BLaER1 (cell line): ENCODE data around the gene FBF1.

Source experiments
- H3K27ac ChIP-seq: shearing (Covaris generic); formaldehyde crosslinking; 2 replicates; pipeline ENCODE4 v1.8.1; 2022
- H3K27me3 ChIP-seq: shearing (Covaris generic); formaldehyde crosslinking; 2 replicates; pipeline ENCODE4 v1.8.1; 2022
- H3K36me3 ChIP-seq: shearing (Covaris generic); formaldehyde crosslinking; 2 replicates; pipeline ENCODE4 v1.8.1; 2022
- H3K4me1 ChIP-seq: shearing (Covaris generic); formaldehyde crosslinking; 2 replicates; pipeline ENCODE4 v1.8.1; 2022
- H3K4me2 ChIP-seq: shearing (Covaris generic); formaldehyde crosslinking; 2 replicates; pipeline ENCODE4 v1.8.1; 2022
- H3K4me3 ChIP-seq: shearing (Covaris generic); formaldehyde crosslinking; 2 replicates; pipeline ENCODE4 v1.8.1; 2022
- H3K9ac ChIP-seq: shearing (Covaris generic); formaldehyde crosslinking; 2 replicates; pipeline ENCODE4 v1.8.1; 2022
- H3K9me3 ChIP-seq: shearing (Covaris generic); formaldehyde crosslinking; 2 replicates; pipeline ENCODE4 v1.8.1; 2022
- H4K20me1 ChIP-seq: shearing (Covaris generic); formaldehyde crosslinking; 2 replicates; pipeline ENCODE4 v1.8.1; 2022
- Cebpa-rat ChIP-seq: shearing (Covaris generic); IDR thresholded peaks from 2 replicates; pipeline ENCODE4 v1.8.1; 2022

Gene FBF1

DNA sequence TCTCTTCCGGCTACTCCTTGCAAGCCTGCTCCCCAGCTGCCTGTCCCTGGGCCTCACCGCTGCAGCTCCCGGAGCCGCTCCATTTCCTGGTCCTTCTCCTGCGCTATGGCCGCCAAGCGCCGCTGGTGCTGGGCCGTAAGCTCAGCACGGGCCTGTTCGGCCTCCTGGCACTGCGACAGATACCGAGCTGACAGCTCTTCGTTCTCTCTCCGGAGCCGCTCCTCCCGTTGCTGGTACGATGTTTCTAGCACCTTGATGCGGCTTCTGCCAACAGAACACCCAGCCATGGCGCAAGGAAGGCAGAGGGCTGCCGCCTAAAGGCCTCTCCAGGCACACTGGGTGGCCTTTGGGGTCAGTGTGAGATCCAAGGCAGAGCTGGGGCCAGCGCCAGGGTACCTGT, 21.2 kb downstream of the FBF1 start:
- no peak overlapping the region for H3K9ac ChIP-seq
- no peak overlapping the region for H3K4me3 ChIP-seq
- no peak overlapping the region for H3K27ac ChIP-seq
- H3K4me2 ChIP-seq: no peak overlapping the region
- no peaks in the 10 kb centered on the region for H4K20me1 ChIP-seq
- no peaks in the 10 kb centered on the region for H3K9me3 ChIP-seq
- H3K27me3 ChIP-seq: no peaks in the 10 kb centered on the region
- peaks cover 10% of the 10 kb centered on the region; the same call in 1 of the 2 replicates for H3K36me3 ChIP-seq
- no peak for TF ChIP-seq Cebpa-rat
- H3K4me1 ChIP-seq: peaks cover 50% of the 10 kb centered on the region

DNA sequence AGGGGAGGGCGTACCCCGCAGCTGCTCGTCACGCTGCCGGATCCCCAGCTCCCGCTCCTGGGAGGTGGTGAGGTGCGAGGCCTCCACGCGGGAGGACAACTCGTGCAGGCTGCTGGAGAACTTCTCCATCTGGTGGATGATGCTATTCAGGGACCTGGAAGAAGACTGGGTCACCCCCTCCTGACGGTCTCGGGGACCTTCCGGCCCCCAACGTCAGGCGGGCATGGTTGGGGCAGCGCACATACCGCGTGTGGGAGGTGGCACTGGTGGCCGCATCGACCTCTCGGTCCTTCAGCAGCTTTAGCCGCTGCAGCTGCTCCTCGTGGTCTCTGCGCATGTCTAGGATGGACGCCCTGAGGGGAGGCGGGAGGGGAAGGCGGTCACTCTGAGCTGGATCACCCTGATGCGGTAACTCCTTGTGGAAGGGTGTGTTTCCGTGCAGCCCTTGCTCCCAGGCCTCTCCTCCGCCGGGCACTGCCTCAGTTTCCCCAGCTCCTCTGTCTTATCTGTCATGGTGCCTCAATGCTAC, 22.9 kb downstream of the FBF1 start:
- TF ChIP-seq Cebpa-rat: no peak
- Histone ChIP-seq H3K4me2 (peak overlapping the region; percentile 27), H3K4me3 (no peak overlapping the region), H3K9ac (no peak overlapping the region), H3K4me1 (peaks cover 34% of the 10 kb centered on the region), H3K36me3 (peaks cover 17% of the 10 kb centered on the region), H3K27ac (peak overlapping the region; percentile 33; the same call in 1 of the 2 replicates), H3K27me3 (no peaks in the 10 kb centered on the region), H3K9me3 (no peaks in the 10 kb centered on the region), H4K20me1 (no peaks in the 10 kb centered on the region)

DNA sequence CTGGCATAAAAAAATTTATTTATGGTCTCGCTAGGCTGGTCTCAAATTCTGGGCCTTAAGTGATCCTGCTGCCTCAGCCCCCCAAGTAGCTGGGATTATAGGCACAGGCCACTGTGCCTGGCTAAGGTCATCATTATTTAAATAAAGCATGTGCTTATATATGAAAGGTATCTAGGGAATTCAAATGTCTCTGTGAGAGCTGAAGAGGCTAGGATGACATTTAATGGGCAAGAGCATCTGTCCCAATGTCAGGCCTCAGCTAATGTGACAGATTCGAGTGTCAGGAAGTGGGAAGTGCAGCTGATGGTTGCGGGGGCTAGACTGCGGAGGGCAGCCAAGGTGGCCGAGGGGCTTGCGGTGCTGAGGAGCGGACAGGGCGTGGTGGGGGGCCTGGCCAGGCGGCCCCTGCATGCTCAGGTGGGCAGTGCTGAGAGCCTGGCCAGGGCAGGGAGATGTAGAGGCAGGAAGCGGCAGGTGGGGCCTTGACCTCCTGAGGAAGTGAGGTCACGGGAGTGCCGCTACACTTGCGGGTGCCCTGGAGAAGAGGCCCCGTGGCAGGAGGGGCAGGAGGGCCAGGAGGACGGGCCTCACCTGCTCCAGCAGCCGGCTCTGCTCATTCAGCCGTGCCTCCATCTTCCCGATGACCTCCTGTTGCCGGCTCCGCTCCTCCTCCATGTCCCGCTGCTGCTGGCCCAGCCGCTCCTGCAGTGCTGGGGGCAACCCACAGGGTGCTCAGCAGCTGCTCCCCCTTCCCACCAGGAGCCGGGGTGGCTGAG, 23.5 kb downstream of the FBF1 start:
- Histone ChIP-seq H3K9me3 (no peaks in the 10 kb centered on the region), H3K4me1 (peaks cover 27% of the 10 kb centered on the region), H3K36me3 (peaks cover 17% of the 10 kb centered on the region), H3K27me3 (no peaks in the 10 kb centered on the region), H3K4me3 (no peak overlapping the region), H4K20me1 (no peaks in the 10 kb centered on the region), H3K27ac (peak overlapping the region; percentile 33), H3K4me2 (peak overlapping the region; percentile 27), H3K9ac (no peak overlapping the region)
- no peak for TF ChIP-seq Cebpa-rat

DNA sequence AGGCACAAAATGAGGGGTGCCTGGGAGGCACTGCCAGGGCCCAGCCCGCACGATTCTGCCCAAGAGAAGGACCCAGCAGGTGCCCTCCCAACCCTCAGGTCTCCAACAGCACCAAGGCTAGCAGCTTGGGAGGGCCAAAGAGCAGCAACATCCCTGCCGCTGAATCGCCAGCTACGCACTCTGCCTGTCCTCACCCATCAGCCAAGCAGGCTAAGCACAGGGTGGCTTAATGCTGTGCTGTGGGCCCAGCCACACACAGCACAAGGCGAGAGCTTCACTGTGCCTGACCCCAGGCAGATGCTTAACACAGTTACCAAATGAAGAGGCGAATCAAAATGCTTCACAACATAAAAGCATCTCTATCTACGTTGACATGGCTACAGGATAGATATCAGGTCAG, 25.6 kb downstream of the FBF1 start:
- Histone ChIP-seq H4K20me1 (no peaks in the 10 kb centered on the region), H3K9me3 (no peaks in the 10 kb centered on the region), H3K4me2 (no peak overlapping the region), H3K36me3 (peaks cover 22% of the 10 kb centered on the region), H3K4me3 (no peak overlapping the region), H3K9ac (no peak overlapping the region), H3K4me1 (peaks cover 38% of the 10 kb centered on the region), H3K27ac (no peak overlapping the region), H3K27me3 (no peaks in the 10 kb centered on the region)
- no peak for TF ChIP-seq Cebpa-rat

DNA sequence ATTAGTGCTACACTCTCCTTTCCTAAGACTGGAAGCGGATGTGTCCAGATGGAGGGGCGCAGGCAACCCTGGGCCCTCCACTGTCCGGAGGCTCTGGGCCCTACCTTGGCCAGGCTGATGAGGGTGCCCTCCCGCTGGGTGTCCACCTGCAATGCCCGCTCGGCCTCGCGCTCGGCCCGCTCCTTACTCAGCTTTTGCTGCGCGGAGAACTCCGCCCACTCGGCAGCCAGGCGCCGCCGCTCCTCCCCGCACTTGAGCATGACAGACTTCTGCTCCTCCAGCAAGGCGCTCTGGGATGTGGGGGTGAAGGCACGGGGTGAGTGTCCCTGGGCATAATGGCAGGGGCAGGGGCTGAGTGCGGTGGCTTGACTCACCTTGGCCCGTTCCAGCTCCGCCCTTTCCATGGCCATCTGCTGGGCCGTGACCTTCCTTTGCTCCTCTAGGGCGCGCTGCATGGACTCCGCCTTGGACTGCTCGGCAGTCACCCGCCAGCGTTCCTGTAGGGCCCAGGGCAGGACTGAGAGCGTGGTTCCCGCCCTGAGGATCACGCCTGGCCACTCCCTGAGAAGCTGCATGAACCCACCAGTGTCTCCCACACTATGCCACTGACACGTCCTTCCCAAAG, 26.1 kb downstream of the FBF1 start:
- H3K4me1 ChIP-seq: peaks cover 43% of the 10 kb centered on the region
- H3K36me3 ChIP-seq: peaks cover 21% of the 10 kb centered on the region
- H3K9ac ChIP-seq: no peak overlapping the region
- no peaks in the 10 kb centered on the region for H4K20me1 ChIP-seq
- H3K9me3 ChIP-seq: no peaks in the 10 kb centered on the region
- H3K27ac ChIP-seq: no peak overlapping the region
- no peaks in the 10 kb centered on the region for H3K27me3 ChIP-seq
- no peak overlapping the region for H3K4me3 ChIP-seq
- no peak for TF ChIP-seq Cebpa-rat
- H3K4me2 ChIP-seq: no peak overlapping the region

DNA sequence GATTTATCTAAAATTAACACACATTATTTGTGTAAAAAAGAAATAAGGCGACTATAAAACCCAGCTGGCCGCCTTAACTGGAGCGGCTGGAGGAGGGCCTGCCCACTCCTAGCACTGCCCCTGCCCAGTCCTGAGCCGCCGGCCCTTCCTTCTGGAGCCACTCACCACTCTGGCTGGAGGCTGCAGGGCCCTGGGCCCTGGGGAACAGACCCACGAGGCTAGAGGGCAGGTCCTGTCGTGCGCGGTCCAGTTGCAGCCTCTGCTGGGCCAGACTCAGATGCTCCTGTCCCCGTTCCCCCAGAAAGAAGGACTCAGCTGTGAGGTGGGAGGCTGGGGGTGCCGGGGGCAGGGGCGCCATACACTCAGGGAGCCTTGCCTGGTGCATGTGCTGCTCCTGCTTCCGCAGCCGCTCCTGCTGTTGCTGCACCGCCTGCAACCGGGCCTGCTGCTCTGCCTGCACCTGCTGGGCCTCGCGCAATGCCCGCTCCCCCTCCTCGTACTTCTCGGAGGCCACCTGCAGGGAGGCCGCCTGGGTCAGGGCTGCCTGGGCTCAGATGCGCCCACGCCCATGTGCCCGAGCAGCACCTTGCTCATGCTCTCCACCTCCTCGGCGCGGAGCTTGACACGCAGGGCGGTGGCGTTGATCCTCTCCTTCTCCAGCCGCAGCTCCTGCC, 27.2 kb downstream of the FBF1 start:
- no peaks in the 10 kb centered on the region for H3K27me3 ChIP-seq
- H3K9ac ChIP-seq: no peak overlapping the region
- H3K4me2 ChIP-seq: no peak overlapping the region
- H3K9me3 ChIP-seq: no peaks in the 10 kb centered on the region
- TF ChIP-seq Cebpa-rat: no peak
- H3K27ac ChIP-seq: no peak overlapping the region
- no peak overlapping the region for H3K4me3 ChIP-seq
- no peaks in the 10 kb centered on the region for H4K20me1 ChIP-seq
- H3K36me3 ChIP-seq: peaks cover 16% of the 10 kb centered on the region
- peaks cover 54% of the 10 kb centered on the region for H3K4me1 ChIP-seq

DNA sequence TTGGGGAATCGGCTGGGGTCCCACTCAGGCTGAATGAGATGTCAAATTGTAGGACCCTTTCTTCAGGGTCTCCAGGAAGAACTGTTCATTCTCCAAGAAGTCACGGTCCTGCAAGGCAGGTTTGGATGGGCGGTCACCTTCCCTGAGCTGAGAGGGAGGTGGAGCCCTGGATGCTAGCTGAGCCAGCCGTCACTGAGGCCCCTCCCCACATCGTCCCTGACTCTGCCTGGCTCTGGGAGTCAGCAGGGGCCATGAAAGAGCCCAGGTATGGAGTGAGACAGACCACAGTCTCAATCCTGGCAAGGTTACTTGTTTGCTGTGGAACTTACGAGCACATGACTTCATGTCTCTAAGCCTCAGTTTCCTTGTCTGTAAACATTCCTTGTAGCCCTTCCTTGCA, 30.1 kb downstream of the FBF1 start:
- Histone ChIP-seq H3K9ac (peak overlapping the region; percentile 63), H3K36me3 (peaks cover 16% of the 10 kb centered on the region), H3K4me1 (peaks cover 49% of the 10 kb centered on the region), H3K4me2 (peak overlapping the region; percentile 85), H3K4me3 (no peak overlapping the region), H3K27me3 (no peaks in the 10 kb centered on the region), H4K20me1 (no peaks in the 10 kb centered on the region), H3K9me3 (no peaks in the 10 kb centered on the region), H3K27ac (peak overlapping the region; percentile 73)
- no peak for TF ChIP-seq Cebpa-rat

DNA sequence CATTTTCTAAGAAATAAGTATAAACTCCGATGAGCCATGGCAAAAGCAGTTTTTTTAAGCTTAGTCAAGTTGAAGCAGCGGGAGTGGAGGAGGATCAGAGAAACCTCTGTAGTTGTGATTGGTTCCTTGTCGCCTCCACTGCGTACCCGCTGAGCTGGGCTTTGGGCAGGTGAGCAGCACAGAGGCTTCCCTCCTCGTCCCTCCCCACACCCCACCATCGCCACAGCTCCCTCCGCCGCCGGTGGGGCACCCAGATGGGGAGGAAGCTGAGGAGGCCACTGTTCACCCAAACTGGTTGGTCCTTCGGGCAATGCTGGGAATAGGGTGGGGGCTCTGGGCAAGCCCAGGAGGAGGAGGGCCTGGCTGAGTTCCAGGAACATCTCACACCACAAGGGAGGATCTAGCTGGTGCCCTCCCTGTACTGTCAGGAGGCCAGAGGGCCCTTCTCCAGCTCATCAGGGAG, 31.0 kb downstream of the FBF1 start:
- TF ChIP-seq Cebpa-rat: no peak
- Histone ChIP-seq H3K36me3 (peaks cover 15% of the 10 kb centered on the region), H3K4me3 (no peak overlapping the region), H3K27me3 (no peaks in the 10 kb centered on the region), H3K9ac (peak overlapping the region; percentile 63), H3K4me1 (peaks cover 55% of the 10 kb centered on the region), H3K4me2 (peak overlapping the region; percentile 85), H3K9me3 (no peaks in the 10 kb centered on the region), H3K27ac (peak overlapping the region; percentile 73), H4K20me1 (no peaks in the 10 kb centered on the region)

DNA sequence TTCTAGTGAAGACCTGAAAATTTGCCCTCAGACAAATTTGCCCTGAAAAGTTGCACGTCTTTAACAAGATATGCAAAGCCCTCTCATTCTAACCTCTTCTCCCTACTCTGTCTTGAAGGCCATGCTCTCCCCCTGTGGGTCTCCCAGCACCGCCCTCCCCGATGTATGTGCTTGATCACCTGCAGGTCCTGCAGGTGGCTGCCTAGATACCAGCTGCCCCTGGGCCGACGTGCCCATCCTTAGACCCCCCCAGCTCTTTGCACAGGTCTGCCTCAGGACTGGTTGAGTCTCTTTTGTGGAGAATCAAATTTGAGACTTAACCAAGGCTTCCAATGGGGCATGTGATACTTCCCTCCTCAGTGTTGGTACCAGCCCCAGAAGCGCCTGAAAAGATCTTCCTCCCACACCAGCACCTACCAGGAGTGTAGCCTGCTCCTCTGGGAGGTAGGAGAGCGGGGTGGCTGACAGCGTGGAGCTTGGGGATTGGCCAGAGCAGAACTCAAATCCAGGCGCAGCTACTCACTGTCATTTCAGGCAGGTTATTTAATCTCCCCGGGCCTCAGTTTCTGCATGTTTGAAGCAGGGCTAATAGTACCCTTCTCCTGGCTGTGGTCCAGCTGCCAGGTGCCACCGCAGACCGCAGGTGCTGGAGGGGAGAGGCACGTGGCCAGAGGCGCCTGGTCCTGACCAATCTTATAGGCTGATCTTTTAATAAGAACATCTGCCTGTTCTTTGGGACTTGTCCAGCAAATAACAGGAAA, 31.6 kb downstream of the FBF1 start:
- no peaks in the 10 kb centered on the region for H3K9me3 ChIP-seq
- H3K9ac ChIP-seq: peak overlapping the region; percentile 63; the same call in 1 of the 2 replicates
- TF ChIP-seq Cebpa-rat: no peak
- H3K27me3 ChIP-seq: no peaks in the 10 kb centered on the region
- H3K4me2 ChIP-seq: peak overlapping the region; percentile 85
- peaks cover 56% of the 10 kb centered on the region for H3K4me1 ChIP-seq
- no peaks in the 10 kb centered on the region; the same call in 1 of the 2 replicates for H4K20me1 ChIP-seq
- H3K4me3 ChIP-seq: no peak overlapping the region
- H3K36me3 ChIP-seq: peaks cover 9% of the 10 kb centered on the region
- H3K27ac ChIP-seq: peak overlapping the region; percentile 73
